H1 (cell line): Measurements from ENCODE around the gene MTX3. TPM values are rescaled to one million over a fixed set of nuclear protein-coding genes. Genes with fewer than 3 reads are reported as not detected.

ENCODE experiments used
- CTCF ChIA-PET: fragments of 300-600 bp; sonication (Branson Sonifier 250); formaldehyde crosslinking; loops from one replicate; lab custom pipeline; 2021; ENCODE audit not compliant: partially characterized antibody; lab: Charles Lee
- POLR2A ChIA-PET: fragments of 300-600 bp; sonication (Branson Sonifier 250); formaldehyde crosslinking; loops from one replicate; lab custom pipeline; 2021; ENCODE audit warnings: inconsistent platforms; ENCODE audit not compliant: partially characterized antibody; lab: Charles Lee
- DNase-seq, 2 experiments: peaks; one replicate each; pipeline versions ENCODE4 v3.0.0 to v3.0.0-alpha.2; 2010 to 2022; ENCODE audit warnings: low spot score in 2 of 2, low read depth in 1 of 2, mixed read lengths in 1 of 2
- FAIRE-seq: peaks from 2 replicates; lab custom pipeline; 2011; peaks lifted over from hg19 to GRCh38; lab: Jason Lieb, UNC
- H2AFZ ChIP-seq: 2 replicates; pipeline ENCODE4 v1.8.1; 2012; ENCODE audit warnings: low read length, inconsistent platforms
- H2AK5ac ChIP-seq: 2 replicates; pipeline ENCODE4 v1.6.1; 2013; ENCODE audit warnings: low read depth, low read length
- H2BK120ac ChIP-seq: replicated peaks from 2 replicates; pipeline ENCODE3; 2013; ENCODE audit warnings: low read depth, low read length, inconsistent platforms
- H2BK12ac ChIP-seq: 2 replicates; pipeline ENCODE4 v1.6.1; 2013; ENCODE audit warnings: low read depth, low read length
- H2BK15ac ChIP-seq: 2 replicates; pipeline ENCODE4 v1.6.1; 2013; ENCODE audit warnings: low read length
- H2BK20ac ChIP-seq: 2 replicates; pipeline ENCODE4 v1.6.1; 2013; ENCODE audit warnings: low read length
- H2BK5ac ChIP-seq: 2 replicates; pipeline ENCODE4 v1.6.1; 2013; ENCODE audit warnings: low read depth, low read length
- H3K14ac ChIP-seq: 2 replicates; pipeline ENCODE4 v1.6.1; 2013; ENCODE audit warnings: inconsistent platforms; ENCODE audit not compliant: insufficient read length
- H3K18ac ChIP-seq: 2 replicates; pipeline ENCODE4 v1.6.1; 2013; ENCODE audit warnings: low read length; ENCODE audit errors: extremely low read depth
- H3K23ac ChIP-seq: 2 replicates; pipeline ENCODE4 v1.6.1; 2013; ENCODE audit warnings: inconsistent platforms; ENCODE audit not compliant: insufficient read length
- H3K23me2 ChIP-seq: 2 replicates; pipeline ENCODE4 v1.6.1; 2013; ENCODE audit warnings: low read depth, low read length
- H3K27ac ChIP-seq: 2 replicates; pipeline ENCODE4 v1.6.1; 2011; ENCODE audit warnings: low read depth, low read length, inconsistent platforms
- H3K27me3 ChIP-seq, 4 experiments: replicated peaks in 1 of 4; 1 replicate in 1 of 4; 2 replicates in 3 of 4; pipeline versions ENCODE4 v1.6.1 to v1.8.1; 2011 to 2013; ENCODE audit warnings: low read length in 3 of 4, mild to moderate bottlenecking in 3 of 4, inconsistent platforms in 2 of 4, mixed read lengths in 2 of 4, moderate library complexity in 1 of 4; ENCODE audit not compliant: control insufficient read depth in 3 of 4, insufficient read depth in 3 of 4; ENCODE audit errors: extremely low read depth in 1 of 4
- H3K36me3 ChIP-seq, 4 experiments: 2 replicates each; pipeline versions ENCODE4 v1.6.1 to v1.8.1; 2011 to 2013; ENCODE audit warnings: mild to moderate bottlenecking in 4 of 4, low read length in 3 of 4, moderate library complexity in 2 of 4, control low read depth in 1 of 4, inconsistent platforms in 1 of 4; ENCODE audit not compliant: insufficient read depth in 4 of 4, control insufficient read depth in 2 of 4
- H3K4ac ChIP-seq: replicated peaks from 2 replicates; pipeline ENCODE3; 2013; ENCODE audit warnings: low read length, low read depth, mixed read lengths, inconsistent platforms; ENCODE audit not compliant: insufficient read length
- H3K4me1 ChIP-seq, 4 experiments: replicated peaks in 1 of 4; 1 replicate in 1 of 4; 2 replicates in 3 of 4; pipeline versions ENCODE4 v1.6.1 to v1.8.1; 2011 to 2013; ENCODE audit warnings: low read length in 3 of 4, inconsistent platforms in 2 of 4, mixed read lengths in 1 of 4; ENCODE audit not compliant: insufficient read depth in 4 of 4, control insufficient read depth in 3 of 4
- H3K4me2 ChIP-seq, 2 experiments: 2 replicates each; pipeline versions ENCODE4 v1.6.1 to v1.8.1; 2011 to 2013; ENCODE audit warnings: low read depth in 2 of 2, low read length in 2 of 2, control low read depth in 1 of 2, inconsistent platforms in 1 of 2, mild to moderate bottlenecking in 1 of 2; ENCODE audit not compliant: insufficient read depth in 1 of 2
- H3K4me3 ChIP-seq, 4 experiments: fragments of 200-600, 300-600 bp in 1 of 4; sonication (generic), shearing (Covaris generic), sonication (Bioruptor Twin) in 1 of 4; 2 replicates each; pipeline versions ENCODE4 v1.5.1 to v1.8.1; 2011 to 2016; ENCODE audit warnings: low read length in 4 of 4, low read depth in 3 of 4, control low read depth in 2 of 4, inconsistent platforms in 2 of 4, mild to moderate bottlenecking in 2 of 4, mixed read lengths in 1 of 4, moderate library complexity in 1 of 4; ENCODE audit not compliant: insufficient read depth in 2 of 4; ENCODE audit errors: extremely low read depth in 1 of 4
- H3K56ac ChIP-seq: replicated peaks from 2 replicates; pipeline ENCODE3; 2013; ENCODE audit warnings: low read depth, mild to moderate bottlenecking, mixed read lengths, low read length, inconsistent platforms; ENCODE audit not compliant: insufficient read length
- H3K79me1 ChIP-seq: 2 replicates; pipeline ENCODE4 v1.6.1; 2013; ENCODE audit warnings: low read depth, low read length, control low read depth
- H3K79me2 ChIP-seq, 2 experiments: 2 replicates each; pipeline versions ENCODE4 v1.6.1 to v1.8.1; 2012 to 2013; ENCODE audit warnings: low read length in 2 of 2, mild to moderate bottlenecking in 2 of 2, inconsistent platforms in 1 of 2; ENCODE audit not compliant: insufficient read depth in 2 of 2, control insufficient read depth in 1 of 2
- H3K9ac ChIP-seq, 4 experiments: replicated peaks in 1 of 4; 1 replicate in 1 of 4; 2 replicates in 3 of 4; pipeline versions ENCODE4 v1.6.1 to v1.8.1; 2011 to 2013; ENCODE audit warnings: low read depth in 3 of 4, low read length in 3 of 4, control low read depth in 2 of 4, mild to moderate bottlenecking in 2 of 4, moderate library complexity in 2 of 4, inconsistent platforms in 1 of 4; ENCODE audit errors: extremely low read depth in 1 of 4
- H3K9me3 ChIP-seq, 2 experiments: 2 replicates each; pipeline versions ENCODE4 v1.6.1 to v1.8.1; 2012 to 2013; ENCODE audit warnings: mild to moderate bottlenecking in 2 of 2, moderate library complexity in 2 of 2, control low read depth in 1 of 2, inconsistent platforms in 1 of 2, low read depth in 1 of 2, low read length in 1 of 2, mixed read lengths in 1 of 2; ENCODE audit not compliant: insufficient read depth in 2 of 2
- H4K20me1 ChIP-seq, 2 experiments: replicated peaks in 1 of 2; 2 replicates each; pipeline versions ENCODE3 to v1.8.1; 2011 to 2013; ENCODE audit warnings: inconsistent platforms in 2 of 2, low read length in 2 of 2, mild to moderate bottlenecking in 1 of 2; ENCODE audit not compliant: insufficient read depth in 2 of 2, control insufficient read depth in 1 of 2
- H4K5ac ChIP-seq: 2 replicates; pipeline ENCODE4 v1.6.1; 2013; ENCODE audit warnings: low read length, low read depth, mixed read lengths, inconsistent platforms; ENCODE audit not compliant: insufficient read length
- H4K8ac ChIP-seq: 2 replicates; pipeline ENCODE4 v1.8.0; 2013; ENCODE audit warnings: mild to moderate bottlenecking, moderate library complexity, low read length, inconsistent platforms; ENCODE audit not compliant: insufficient read depth; ENCODE audit errors: extremely low read depth
- H4K91ac ChIP-seq: replicated peaks from 2 replicates; pipeline ENCODE3; 2013; ENCODE audit warnings: low read length, mixed read lengths, inconsistent platforms; ENCODE audit not compliant: insufficient read length
- BCL11A ChIP-seq, 2 experiments: IDR thresholded peaks; one replicate each; pipeline ENCODE4 v1.6.1; 2011; ENCODE audit warnings: low read depth in 2 of 2, low read length in 2 of 2, mild to moderate bottlenecking in 2 of 2
- CBX5 ChIP-seq: fragments of 300-800, 300-1000 bp; sonication (generic); IDR thresholded peaks from 2 replicates; pipeline ENCODE4 v1.7.1; 2016; ENCODE audit warnings: antibody characterized with exemption, low read length, low read depth
- CBX8 ChIP-seq: fragments of 300-800, 300-1000 bp; sonication (generic); IDR thresholded peaks from 2 replicates; pipeline ENCODE4 v1.7.1; 2016; ENCODE audit warnings: low read depth, low read length, borderline replicate concordance
- GTF2F1 ChIP-seq: IDR thresholded peaks from 2 replicates; pipeline ENCODE4 v1.6.1; 2012; ENCODE audit warnings: low read depth, low read length, improper control_type of control experiment, borderline replicate concordance
- KDM4A ChIP-seq: IDR thresholded peaks from one replicate; pipeline ENCODE4 v1.7.1; 2012; ENCODE audit warnings: low read depth, mild to moderate bottlenecking, moderate library complexity, low read length, inconsistent platforms; ENCODE audit not compliant: severe bottlenecking
- NRF1 ChIP-seq: IDR thresholded peaks from 2 replicates; pipeline ENCODE4 v1.6.1; 2011; ENCODE audit warnings: mild to moderate bottlenecking, low read depth, low read length, improper control_type of control experiment
- SIRT6 ChIP-seq: IDR thresholded peaks from one replicate; pipeline ENCODE4 v1.7.1; 2012; ENCODE audit warnings: low read length, inconsistent platforms
- SP1 ChIP-seq: IDR thresholded peaks from 2 replicates; pipeline ENCODE4 v1.6.1; 2011; ENCODE audit warnings: low read depth, low read length
- TEAD4 ChIP-seq: IDR thresholded peaks from 2 replicates; pipeline ENCODE4 v1.6.1; 2012; ENCODE audit warnings: low read depth, low read length, inconsistent platforms, mixed read lengths
- WGBS, 2 experiments: shearing (Covaris generic) in 1 of 2; methylation state at CpG; one replicate each; pipeline versions ENCODE4 v1.1.6 to v1.1.7; 2013 to 2015; ENCODE audit warnings: low lambda C conversion rate in 2 of 2, mixed read lengths in 2 of 2, inconsistent platforms in 1 of 2, low coverage in 1 of 2, missing lambda C conversion rate in 1 of 2; ENCODE audit not compliant: insufficient replicate concordance in 2 of 2, insufficient coverage in 1 of 2, insufficient read length in 1 of 2; ENCODE audit errors: extremely low coverage in 1 of 2, missing lambda C conversion rate in 1 of 2; 5-methylcytosine and 5-hydroxymethylcytosine counted together
- polyA plus RNA-seq, 7 experiments: library from polyadenylated mRNA; depleted of rRNA in 3 of 7; stranded (reverse) in 5 of 7; unstranded in 2 of 7; fragments of >200 nt in 5 of 7; fragments of 200-250 nt in 2 of 7; gene quantifications; 1 replicate in 5 of 7; 2 replicates in 1 of 7; 4 replicates in 1 of 7; pipeline versions ENCODE4 v1.2.1 to v1.2.3, GENCODE V29; 2011 to 2013; ENCODE audit warnings: missing spikeins in 2 of 7, mixed read lengths in 2 of 7
- total RNA-seq: library from RNA; stranded (reverse); fragmentation: NEBNext Ultra II Directional; extraction: Animal tissue kit (Norgen Biotek cat#: 25700); gene quantifications from 2 replicates; pipeline ENCODE4 v1.2.1, GENCODE V29; 2021
- TF ChIP-seq, protein P1 (sequence below), 3 experiments: IDR thresholded peaks; 1 replicate in 2 of 3; 2 replicates in 1 of 3; pipeline versions ENCODE4 v1.5.1 to v1.6.1; 2011; ENCODE audit warnings: low read length in 3 of 3, mild to moderate bottlenecking in 3 of 3, inconsistent platforms in 2 of 3, low read depth in 1 of 3, moderate library complexity in 1 of 3; ENCODE audit not compliant: insufficient read depth in 1 of 3; ENCODE audit errors: control extremely low read depth in 1 of 3

Gene MTX3
- total and polyA plus RNA-seq, 2 of the 8 experiments (the other 6 are each of a cell fraction or from before 2014, with no cell fraction given): 9.4 to 28.8 TPM

DNA sequence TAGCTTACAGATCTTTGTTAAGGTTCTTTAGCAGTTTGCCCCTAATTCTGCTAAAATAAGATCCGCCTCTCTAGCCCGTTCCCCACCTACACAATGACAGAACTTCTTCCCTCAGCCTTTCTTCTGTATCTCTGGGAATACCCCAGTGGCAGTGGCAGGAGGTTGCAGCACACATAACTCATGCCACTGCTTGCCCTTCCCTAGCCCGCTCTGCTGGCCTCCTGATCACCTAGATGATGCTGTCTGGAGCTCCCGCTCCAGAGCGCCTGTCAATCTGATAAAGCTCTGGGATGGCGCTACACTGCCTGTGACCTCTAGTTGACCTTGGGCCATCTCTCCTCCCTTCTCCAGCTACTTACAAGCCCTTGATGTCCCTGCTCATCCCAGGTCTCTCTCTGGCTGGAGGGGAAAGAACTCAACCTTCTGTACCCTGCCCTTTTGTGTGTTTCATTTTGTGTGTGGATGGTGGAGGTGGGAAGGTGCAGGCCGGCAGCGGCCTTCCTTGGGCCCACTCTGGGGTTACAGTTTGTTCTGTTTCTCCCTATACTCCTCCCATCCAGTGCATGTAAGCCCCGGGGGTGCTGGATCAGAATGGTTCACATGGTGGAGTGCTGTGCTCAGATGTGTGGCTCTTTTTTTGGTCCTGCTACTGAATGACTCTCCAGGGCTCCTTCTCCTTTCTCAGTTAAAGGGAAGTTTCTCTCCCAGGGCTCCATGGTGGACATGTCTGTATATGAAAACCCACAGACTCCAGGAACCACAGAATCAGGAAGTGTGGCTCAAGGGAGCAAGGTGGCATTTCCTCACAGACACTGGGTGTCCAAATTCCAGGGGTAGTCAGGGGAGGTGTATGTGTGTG lies 29.1 kb downstream of the MTX3 start:
- WGBS, 2 experiments: 89% methylated on average over 9 of the region's 9 CpGs; no CpG with 5 or more reads in 1 of the 2 experiments
- TF ChIP-seq GTF2F1 (no peak), TEAD4 (no peak), CBX8 (no peak), CBX5 (no peak), NRF1 (no peak), SP1 (no peak), KDM4A (no peak), BCL11A (IDR thresholded peaks at IDR 0.05; ENCODE audit: low read depth in 2 of 2, low read length in 2 of 2) (no peak), SIRT6 (no peak)
- TF ChIP-seq, protein P1, sequence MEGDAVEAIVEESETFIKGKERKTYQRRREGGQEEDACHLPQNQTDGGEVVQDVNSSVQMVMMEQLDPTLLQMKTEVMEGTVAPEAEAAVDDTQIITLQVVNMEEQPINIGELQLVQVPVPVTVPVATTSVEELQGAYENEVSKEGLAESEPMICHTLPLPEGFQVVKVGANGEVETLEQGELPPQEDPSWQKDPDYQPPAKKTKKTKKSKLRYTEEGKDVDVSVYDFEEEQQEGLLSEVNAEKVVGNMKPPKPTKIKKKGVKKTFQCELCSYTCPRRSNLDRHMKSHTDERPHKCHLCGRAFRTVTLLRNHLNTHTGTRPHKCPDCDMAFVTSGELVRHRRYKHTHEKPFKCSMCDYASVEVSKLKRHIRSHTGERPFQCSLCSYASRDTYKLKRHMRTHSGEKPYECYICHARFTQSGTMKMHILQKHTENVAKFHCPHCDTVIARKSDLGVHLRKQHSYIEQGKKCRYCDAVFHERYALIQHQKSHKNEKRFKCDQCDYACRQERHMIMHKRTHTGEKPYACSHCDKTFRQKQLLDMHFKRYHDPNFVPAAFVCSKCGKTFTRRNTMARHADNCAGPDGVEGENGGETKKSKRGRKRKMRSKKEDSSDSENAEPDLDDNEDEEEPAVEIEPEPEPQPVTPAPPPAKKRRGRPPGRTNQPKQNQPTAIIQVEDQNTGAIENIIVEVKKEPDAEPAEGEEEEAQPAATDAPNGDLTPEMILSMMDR (IDR thresholded peaks at IDR 0.05; ENCODE audit: control extremely low read depth in 1 of 3, insufficient read depth in 1 of 3, low read depth in 1 of 3, low read length in 3 of 3): no peak

More for the DNA sequence above, 29.1 kb downstream of the MTX3 start:
- ChIA-PET CTCF (interaction anchor here (1.3 kb wide), 1 partner anchor 51 kb away, joined by 3 read pairs; no protein-coding TSS in a partner anchor), POLR2A (interaction anchor here (0.7 kb wide), 1 partner anchor 19 kb away, joined by 3 read pairs; no protein-coding TSS in a partner anchor)
- Histone ChIP-seq H3K56ac (no peak overlapping the region), H4K20me1 (no peaks in the 10 kb centered on the region), H3K18ac (no peak overlapping the region), H2AK5ac (no peak overlapping the region), H4K5ac (no peak overlapping the region), H3K4ac (no peak overlapping the region), H3K79me2 (no peaks in the 10 kb centered on the region), H3K36me3 (no peaks in the 10 kb centered on the region), H3K27me3 (no peaks in the 10 kb centered on the region), H3K23ac (no peak overlapping the region), H2AFZ (peak overlapping the region; percentile 7; the same call in 1 of the 2 replicates), H4K91ac (no peak overlapping the region), H2BK15ac (no peak overlapping the region), H2BK12ac (no peak overlapping the region), H3K79me1 (no peaks in the 10 kb centered on the region), H3K4me1 (no peaks in the 10 kb centered on the region), H3K9ac (no peak overlapping the region), H3K9me3 (no peaks in the 10 kb centered on the region), H2BK5ac (0 out of 2 replicates have a peak overlapping the region, but pooled peaks have one; percentile 1), H3K4me2 (no peak overlapping the region), H3K23me2 (no peaks in the 10 kb centered on the region), H4K8ac (no peak overlapping the region; the same call in 1 of the 2 replicates), H3K27ac (no peak overlapping the region), H3K14ac (no peak overlapping the region), H2BK20ac (no peak overlapping the region), H3K4me3 (no peak overlapping the region), H2BK120ac (no peak overlapping the region)
- peak; percentile 13 for FAIRE-seq
- DNase-seq: no peak
